Activated T-cell treated with anti-CD3 and anti-CD28 coated beads, Interleukin-2, amount 50 U/mL, for 4 hours (primary cell): Measurements from ENCODE around the gene STK17B. TPM values are rescaled to one million over a fixed set of nuclear protein-coding genes. Genes with fewer than 3 reads are reported as not detected.

Experiments
- ATAC-seq, 2 donors: fragments of 200-7000 bp; cut with Tn5 transposase; one replicate each; pipeline ENCODE4 v1.10.0; 2021
- DNase-seq: peaks from one replicate; pipeline ENCODE4 v3.0.0-alpha.2; 2020
- H3K27me3 Mint-ChIP-seq: one replicate; pipeline ENCODE4 v1.8.0; 2021; ENCODE audit warnings: low read depth, mixed read lengths
- H3K36me3 Mint-ChIP-seq: one replicate; pipeline ENCODE4 v1.8.0; 2022; ENCODE audit warnings: mixed read lengths; ENCODE audit not compliant: insufficient read depth
- H3K4me1 Mint-ChIP-seq: one replicate; pipeline ENCODE4 v1.8.0; 2021; ENCODE audit warnings: low read depth, mixed read lengths
- H3K4me3 Mint-ChIP-seq: one replicate; pipeline ENCODE4 v1.8.0; 2021; ENCODE audit warnings: mild to moderate bottlenecking, moderate library complexity, mixed read lengths
- H3K9me3 Mint-ChIP-seq: one replicate; pipeline ENCODE4 v1.8.0; 2021; ENCODE audit warnings: mixed read lengths
- total RNA-seq, 3 donors: library from RNA; stranded (reverse); gene quantifications; one replicate each; pipeline ENCODE4 v1.2.1, GENCODE V29; 2021

The STK17B gene
- total RNA-seq, 3 donors from 2014 or later, result 107 to 166 (median 129) TPM

DNA sequence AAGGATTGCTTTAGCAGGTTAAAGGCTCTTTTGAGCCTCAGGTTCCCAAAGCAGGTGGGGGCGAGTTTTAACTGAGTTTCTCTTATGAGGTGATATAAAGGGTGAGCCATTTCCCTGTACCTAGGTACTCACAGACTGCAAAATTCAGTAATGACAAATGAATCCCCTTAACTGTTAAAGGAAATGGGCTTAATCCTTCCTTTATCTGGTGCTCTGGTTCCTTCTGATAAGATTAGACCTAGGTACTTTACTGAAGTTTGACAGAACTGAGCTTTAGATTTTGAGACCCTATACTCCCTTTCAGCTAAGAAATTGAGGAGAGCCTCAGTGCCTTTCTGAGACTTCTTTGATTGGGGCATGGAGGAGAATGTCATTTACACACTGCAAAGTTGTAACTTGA lies 42.6 kb downstream of the STK17B start:
- ATAC-seq, result no peak
- Mint-ChIP-seq H3K4me3 (no peak overlapping the region), H3K27me3 (no peaks in the 10 kb centered on the region), H3K36me3 (peaks cover 17% of the 10 kb centered on the region), H3K9me3 (peaks cover 38% of the 10 kb centered on the region), H3K4me1 (peaks cover 7% of the 10 kb centered on the region)
- DNase-seq, result no peak

DNA sequence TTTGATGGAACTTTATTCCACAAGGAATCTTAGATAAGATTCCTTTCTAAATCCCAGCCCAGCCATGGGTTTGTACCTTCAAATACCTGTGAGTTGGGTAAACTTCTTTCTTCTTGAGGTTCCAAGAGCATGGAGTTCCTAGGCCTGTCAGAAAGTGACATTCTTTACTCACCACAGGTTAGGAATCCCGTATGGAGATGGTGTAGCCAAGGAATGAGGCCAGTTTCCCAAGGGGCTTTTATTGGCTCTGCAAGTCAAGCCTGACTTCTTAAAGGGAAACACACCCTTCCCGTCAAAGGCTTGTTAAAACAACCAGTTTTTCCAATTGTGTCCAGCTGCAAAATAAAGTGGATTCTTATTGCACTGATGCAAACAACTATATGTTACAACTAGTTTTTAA lies 45.8 kb downstream of the STK17B start:
- H3K4me3 Mint-ChIP-seq, result no peak overlapping the region
- H3K9me3 Mint-ChIP-seq, result peaks cover 20% of the 10 kb centered on the region
- ATAC-seq (no peak), DNase-seq (no peak)
- no peaks in the 10 kb centered on the region for H3K4me1 Mint-ChIP-seq
- H3K27me3 Mint-ChIP-seq, result no peaks in the 10 kb centered on the region
- no peaks in the 10 kb centered on the region for H3K36me3 Mint-ChIP-seq

DNA sequence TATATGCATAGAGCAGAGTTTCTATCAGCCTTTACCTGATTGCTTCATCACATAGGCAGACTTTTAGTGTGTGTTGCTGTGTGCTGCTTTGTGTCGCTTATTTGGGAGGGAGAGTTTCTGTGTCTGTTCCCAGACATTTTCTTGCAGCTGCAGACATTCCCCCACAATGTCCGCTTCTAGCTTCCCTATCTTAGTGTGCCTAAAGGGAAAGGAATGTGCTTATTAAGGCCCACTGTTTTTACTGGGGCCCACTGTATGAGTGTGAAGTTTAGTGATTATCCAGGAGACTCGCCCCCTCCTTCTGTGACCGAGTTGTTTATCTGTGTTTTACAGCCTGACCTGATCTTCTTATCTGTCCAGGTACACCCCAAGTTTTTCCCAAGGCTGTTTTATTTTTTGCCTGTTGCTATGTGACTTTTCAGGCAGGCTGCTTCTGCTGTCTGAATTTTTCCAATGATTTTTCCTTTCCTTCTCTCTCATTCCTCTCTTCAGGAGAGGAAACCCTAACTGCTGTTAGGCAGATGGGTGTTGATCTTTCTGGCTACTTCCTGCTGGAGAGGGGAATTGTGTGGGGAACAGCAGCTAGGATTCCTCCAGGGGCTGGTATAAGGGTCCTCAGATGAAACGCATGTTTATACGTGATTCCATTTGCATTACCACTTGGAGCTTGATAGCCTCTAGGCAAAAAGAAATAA lies 47.6 kb downstream of the STK17B start:
- DNase-seq (no peak), ATAC-seq (no peak)
- Mint-ChIP-seq H3K4me3 (no peak overlapping the region), H3K9me3 (peaks cover 6% of the 10 kb centered on the region), H3K36me3 (no peaks in the 10 kb centered on the region), H3K27me3 (no peaks in the 10 kb centered on the region), H3K4me1 (no peaks in the 10 kb centered on the region)

DNA sequence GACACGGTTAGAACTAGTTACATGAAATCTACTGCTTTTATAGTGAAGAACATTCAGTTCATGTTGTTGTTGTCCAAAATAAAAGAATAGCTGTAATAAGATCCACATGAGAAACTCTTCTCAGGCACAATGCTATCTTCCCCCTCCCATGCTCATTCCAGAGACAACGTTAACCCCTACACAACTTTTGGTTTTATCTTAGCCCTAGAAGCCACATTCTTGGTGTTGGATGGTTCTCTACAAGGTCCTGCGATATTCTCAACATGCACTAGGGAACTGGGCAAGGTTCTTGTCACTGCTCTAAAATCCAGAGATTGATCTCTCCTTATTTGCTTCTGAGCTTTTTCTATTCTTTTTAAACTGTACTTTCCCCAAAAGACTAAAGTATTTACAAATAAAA lies 51.5 kb downstream of the STK17B start:
- Mint-ChIP-seq H3K4me1 (no peaks in the 10 kb centered on the region), H3K9me3 (no peaks in the 10 kb centered on the region), H3K36me3 (no peaks in the 10 kb centered on the region), H3K4me3 (no peak overlapping the region), H3K27me3 (no peaks in the 10 kb centered on the region)
- ATAC-seq, result no peak
- no peak for DNase-seq

GRCh38 chr2:196117214-196117705 lies 54.1 kb downstream of the STK17B start:
- no peaks in the 10 kb centered on the region for H3K36me3 Mint-ChIP-seq
- no peaks in the 10 kb centered on the region for H3K9me3 Mint-ChIP-seq
- no peak for DNase-seq
- peaks cover 15% of the 10 kb centered on the region for H3K4me1 Mint-ChIP-seq
- no peak for ATAC-seq
- no peaks in the 10 kb centered on the region for H3K27me3 Mint-ChIP-seq
- H3K4me3 Mint-ChIP-seq, result no peak overlapping the region

DNA sequence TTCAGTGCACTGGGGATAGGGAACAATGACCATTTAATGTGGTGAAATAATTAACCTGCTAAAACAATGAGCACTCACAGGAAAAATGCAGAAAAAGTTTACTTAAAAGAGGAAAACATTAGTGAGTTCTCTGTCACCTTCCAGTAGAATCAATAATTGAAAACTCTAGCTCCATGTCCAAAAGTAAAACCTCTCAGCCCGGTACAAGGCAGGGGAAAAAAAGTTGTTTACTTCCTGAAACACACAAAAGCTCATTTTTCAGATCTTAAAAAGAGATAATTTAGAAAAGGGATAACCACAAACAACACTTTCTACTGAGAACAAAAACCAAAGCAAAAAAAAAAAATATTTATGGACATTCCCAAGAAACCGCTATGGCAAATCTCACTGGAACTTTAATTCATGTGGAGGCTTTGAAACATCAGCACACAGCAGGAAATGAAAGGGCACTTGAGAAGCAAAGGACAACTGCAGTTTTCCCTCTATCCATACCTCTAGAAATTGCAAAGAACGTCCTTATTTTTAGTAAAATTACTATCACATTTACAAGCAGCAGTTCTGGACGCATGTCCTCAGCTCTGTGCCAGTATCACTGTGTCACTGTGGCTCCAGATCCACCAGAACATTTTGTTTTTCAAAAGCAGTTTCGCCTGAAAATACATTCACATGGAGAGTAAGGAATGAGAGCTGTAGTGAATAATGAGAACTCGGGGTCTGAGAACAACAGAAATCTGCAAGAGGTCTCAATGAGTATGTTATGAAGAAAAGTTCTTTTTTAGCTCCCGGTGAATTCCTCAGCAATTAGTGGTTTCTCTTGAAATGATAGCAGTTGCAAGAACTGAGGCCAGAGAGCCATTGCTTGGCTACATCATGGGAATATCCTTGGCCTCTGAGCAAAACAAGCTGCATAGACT lies 58.1 kb downstream of the STK17B start:
- peaks cover 18% of the 10 kb centered on the region for H3K4me1 Mint-ChIP-seq
- H3K36me3 Mint-ChIP-seq, result no peaks in the 10 kb centered on the region

GRCh38 chr2:196112418-196113034 lies 58.9 kb downstream of the STK17B start:
- Mint-ChIP-seq H3K4me1 (peaks cover 18% of the 10 kb centered on the region), H3K27me3 (no peaks in the 10 kb centered on the region), H3K9me3 (no peaks in the 10 kb centered on the region), H3K4me3 (no peak overlapping the region), H3K36me3 (no peaks in the 10 kb centered on the region)
- DNase-seq (no peak), ATAC-seq (no peak)

More for the DNA sequence above, 58.1 kb downstream of the STK17B start:
- Mint-ChIP-seq H3K27me3 (no peaks in the 10 kb centered on the region), H3K4me3 (no peak overlapping the region), H3K9me3 (no peaks in the 10 kb centered on the region)
- DNase-seq (no peak), ATAC-seq (no peak)

GRCh38 chr2:196108604-196109003 lies 62.8 kb downstream of the STK17B start:
- no peaks in the 10 kb centered on the region for H3K9me3 Mint-ChIP-seq
- ATAC-seq, result no peak

GRCh38 chr2:196105951-196106350 lies 65.4 kb downstream of the STK17B start:
- no peaks in the 10 kb centered on the region for H3K36me3 Mint-ChIP-seq
- H3K27me3 Mint-ChIP-seq, result no peaks in the 10 kb centered on the region
- H3K4me3 Mint-ChIP-seq, result peak overlapping the region; percentile 20
- DNase-seq (no peak), ATAC-seq (no peak)
- H3K9me3 Mint-ChIP-seq, result no peaks in the 10 kb centered on the region
- H3K4me1 Mint-ChIP-seq, result peaks cover 25% of the 10 kb centered on the region

More at GRCh38 chr2:196108604-196109003, 62.8 kb downstream of the STK17B start:
- Mint-ChIP-seq H3K4me1 (peaks cover 22% of the 10 kb centered on the region), H3K36me3 (no peaks in the 10 kb centered on the region), H3K4me3 (no peak overlapping the region), H3K27me3 (no peaks in the 10 kb centered on the region)
- DNase-seq, result no peak

GRCh38 chr2:196104066-196104465 lies 67.3 kb downstream of the STK17B start:
- Mint-ChIP-seq H3K27me3 (no peaks in the 10 kb centered on the region), H3K36me3 (no peaks in the 10 kb centered on the region), H3K4me3 (no peak overlapping the region), H3K4me1 (peaks cover 28% of the 10 kb centered on the region), H3K9me3 (no peaks in the 10 kb centered on the region)
- DNase-seq (no peak), ATAC-seq (no peak)

- no peak for DNase-seq
- no peaks in the 10 kb centered on the region for H3K9me3 Mint-ChIP-seq
- ATAC-seq, result no peak
- no peaks in the 10 kb centered on the region for H3K27me3 Mint-ChIP-seq
- H3K4me1 Mint-ChIP-seq, result peaks cover 28% of the 10 kb centered on the region
- H3K4me3 Mint-ChIP-seq, result no peak overlapping the region
- no peaks in the 10 kb centered on the region for H3K36me3 Mint-ChIP-seq
These were observed 67.8 kb downstream of the STK17B start for GRCh38 chr2:196103626-196104025.

DNA sequence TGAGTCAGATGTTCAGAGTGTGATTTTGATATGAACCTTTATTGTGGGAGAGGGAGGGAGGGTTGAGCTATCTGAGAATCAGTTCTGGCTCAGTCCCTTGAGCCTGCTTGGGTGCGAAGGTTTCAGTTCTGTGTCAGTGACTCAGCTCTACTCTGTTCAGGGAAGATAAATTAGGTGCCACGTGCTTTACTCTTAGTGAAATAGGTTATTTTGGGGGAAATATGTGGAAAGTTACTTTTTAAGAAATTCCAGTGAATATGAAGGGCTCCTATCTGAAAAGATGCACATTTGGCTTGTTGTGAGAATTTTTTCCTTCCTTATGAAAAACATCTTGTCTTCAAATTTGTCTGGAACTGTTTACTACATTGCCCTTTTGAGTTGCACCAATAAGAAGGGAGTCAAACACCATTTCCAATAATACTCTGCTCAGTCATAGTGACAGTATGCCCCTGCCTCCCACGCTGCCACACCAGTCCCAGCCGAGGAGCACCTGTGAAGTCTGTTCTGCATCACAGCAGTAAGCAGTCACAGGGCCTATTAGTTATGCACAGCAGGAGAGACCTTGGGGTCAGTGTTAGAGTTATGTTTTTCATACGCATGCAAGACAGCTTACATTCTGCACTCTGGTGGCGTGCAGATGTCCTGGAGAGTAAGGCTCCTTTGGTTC lies 69.9 kb downstream of the STK17B start:
- ATAC-seq (peak; percentile 90 to 97), DNase-seq (peak; percentile 9)
- H3K4me1 Mint-ChIP-seq, result peaks cover 26% of the 10 kb centered on the region
- H3K36me3 Mint-ChIP-seq, result no peaks in the 10 kb centered on the region
- H3K4me3 Mint-ChIP-seq, result no peak overlapping the region
- H3K9me3 Mint-ChIP-seq, result no peaks in the 10 kb centered on the region
- no peaks in the 10 kb centered on the region for H3K27me3 Mint-ChIP-seq

DNA sequence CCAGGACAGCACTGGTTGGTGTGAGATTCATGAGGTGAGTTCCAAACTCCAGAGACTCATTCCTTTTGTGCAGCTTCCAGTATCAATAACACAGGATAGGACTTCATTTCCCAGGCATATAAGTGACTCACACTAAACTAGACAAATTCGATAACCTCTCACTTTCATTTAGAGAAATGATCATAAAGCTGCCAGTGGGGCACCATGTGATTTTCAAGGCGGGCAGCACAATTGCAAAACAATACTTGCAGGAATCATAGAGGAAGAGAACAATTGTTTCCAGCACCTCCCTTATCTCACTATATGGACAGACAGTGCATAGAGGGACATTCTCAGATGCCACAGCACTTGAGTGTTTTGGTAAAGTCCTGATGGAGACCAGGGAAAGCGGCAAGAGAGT lies 71.5 kb downstream of the STK17B start:
- no peak for DNase-seq
- Mint-ChIP-seq H3K36me3 (no peaks in the 10 kb centered on the region), H3K9me3 (no peaks in the 10 kb centered on the region), H3K27me3 (no peaks in the 10 kb centered on the region), H3K4me3 (no peak overlapping the region), H3K4me1 (peaks cover 19% of the 10 kb centered on the region)
- no peak for ATAC-seq
